GM19328 (cell line): Measurements from ENCODE around the gene CPT1B.

Source experiments
- ATAC-seq: cut with Tn5 transposase; IDR thresholded peaks from one replicate; pipeline ENCODE4 v1.9.1; 2021; ENCODE audit warnings: mild to moderate bottlenecking, moderate library complexity; ENCODE audit not compliant: unreplicated experiment

Gene CPT1B

GRCh38 chr22:50571264-50572175, 6.7 kb downstream of the CPT1B start:
- ATAC-seq = no peak

DNA sequence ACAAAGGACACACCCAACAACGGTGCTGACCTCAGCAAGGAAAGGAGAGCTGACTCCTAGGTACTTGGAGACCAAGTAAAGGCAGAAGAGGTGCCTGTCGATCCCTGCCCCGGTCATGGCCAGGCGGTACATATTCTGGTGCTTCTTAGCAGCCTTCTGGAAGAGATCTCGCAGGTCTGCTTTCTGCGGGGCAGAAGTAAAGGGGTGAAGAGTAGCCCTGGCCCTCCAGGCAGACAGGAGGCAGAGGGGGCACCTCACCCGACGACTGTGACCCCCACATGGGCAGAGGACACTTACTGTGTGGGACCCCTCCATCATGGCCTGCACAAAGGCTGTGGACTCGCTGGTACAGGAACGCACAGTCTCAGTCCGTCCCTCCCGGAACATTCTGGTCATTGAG, 7.4 kb downstream of the CPT1B start:
- no peak for ATAC-seq

- no peak for ATAC-seq
Observed at GRCh38 chr22:50569896-50570535, 8.2 kb downstream of the CPT1B start.

- no peak for ATAC-seq
Observed at GRCh38 chr22:50569041-50569459, 9.2 kb downstream of the CPT1B start.

- no peak for ATAC-seq
Observed at GRCh38 chr22:50568626-50569025, 9.6 kb downstream of the CPT1B start.

DNA sequence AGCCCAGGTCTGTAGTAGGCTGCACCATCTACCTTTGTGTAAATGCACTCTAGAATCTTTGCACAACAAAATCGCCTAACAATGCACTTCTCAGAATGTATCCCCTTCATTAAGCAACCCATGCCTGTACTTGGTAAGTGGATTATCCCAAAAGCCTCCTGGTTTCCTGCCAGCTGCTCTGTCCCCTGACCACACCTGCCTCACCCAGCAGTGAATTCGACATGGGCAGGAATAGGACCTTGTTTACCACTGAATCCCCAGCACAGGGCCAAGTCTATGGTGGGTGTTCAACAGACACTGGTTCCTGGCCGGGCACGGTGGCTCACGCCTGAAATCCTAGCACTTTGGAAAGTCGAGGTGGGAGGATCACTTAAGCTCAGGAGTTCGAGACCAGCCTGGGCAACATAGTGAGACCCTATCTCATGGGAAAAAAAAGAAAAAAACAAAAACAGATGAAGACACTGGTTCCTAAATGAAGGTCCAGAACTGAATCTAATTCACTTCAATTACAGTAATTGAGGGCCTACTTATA, 10.4 kb downstream of the CPT1B start:
- ATAC-seq = no peak

- no peak for ATAC-seq
Observed at GRCh38 chr22:50564289-50564688, 13.9 kb downstream of the CPT1B start.

GRCh38 chr22:50563413-50564160, 14.6 kb downstream of the CPT1B start:
- ATAC-seq = no peak

GRCh38 chr22:50562523-50563412, 15.5 kb downstream of the CPT1B start, which contains the start of gene SYCE3:
TSS of gene SYCE3 (minus strand) at chr22:50562919. CDS start at chr22:50556405, 6,514 bp downstream.
- peak; percentile 88 for ATAC-seq

DNA sequence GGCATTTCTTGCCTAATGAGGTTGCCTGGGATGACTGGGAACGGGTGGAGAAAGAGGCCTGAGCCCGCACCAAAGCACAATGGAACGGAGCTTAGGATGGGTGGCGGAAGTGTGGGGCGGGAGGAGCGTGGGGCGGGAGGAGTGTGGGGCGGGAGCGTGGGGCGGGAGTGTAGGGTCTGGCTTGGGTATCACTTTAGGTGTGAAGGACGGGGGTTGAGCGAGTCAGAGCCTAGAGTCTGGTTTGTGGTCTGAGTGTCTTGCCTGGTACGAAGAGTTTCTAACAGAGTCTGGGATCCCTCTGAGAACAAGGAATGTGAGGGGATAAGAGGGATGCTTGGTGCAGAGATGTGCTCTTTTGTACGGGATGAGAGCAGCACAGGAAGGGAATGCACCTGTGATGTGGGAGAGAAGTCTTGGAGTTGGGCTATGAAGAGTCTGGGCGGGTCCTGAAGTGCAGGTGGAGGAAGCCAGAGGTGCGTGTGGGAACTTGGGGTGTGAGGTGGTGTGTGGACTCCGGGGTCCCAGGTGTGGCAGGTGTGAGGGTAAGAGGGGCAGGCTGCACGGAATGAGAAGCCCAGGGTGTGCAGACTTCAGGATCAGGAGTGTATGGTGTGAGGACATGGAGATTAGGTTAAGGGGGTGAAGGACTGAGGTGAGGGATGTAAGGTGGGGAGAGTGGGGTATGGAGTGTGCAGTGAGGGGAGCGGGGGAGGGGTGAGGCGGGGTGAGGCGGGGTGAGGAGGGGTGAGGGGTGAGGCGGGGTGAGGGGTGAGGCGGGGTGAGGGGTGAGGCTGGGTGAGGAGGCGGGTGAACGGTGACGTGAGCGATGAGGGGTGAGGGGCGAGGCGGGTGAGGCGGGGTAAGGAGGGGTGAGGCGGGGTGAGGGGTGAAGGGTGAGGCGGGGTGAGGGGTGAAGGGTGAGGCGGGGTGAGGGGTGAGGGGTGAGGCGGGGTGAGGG, 16.5 kb downstream of the CPT1B start:
- no peak for ATAC-seq

DNA sequence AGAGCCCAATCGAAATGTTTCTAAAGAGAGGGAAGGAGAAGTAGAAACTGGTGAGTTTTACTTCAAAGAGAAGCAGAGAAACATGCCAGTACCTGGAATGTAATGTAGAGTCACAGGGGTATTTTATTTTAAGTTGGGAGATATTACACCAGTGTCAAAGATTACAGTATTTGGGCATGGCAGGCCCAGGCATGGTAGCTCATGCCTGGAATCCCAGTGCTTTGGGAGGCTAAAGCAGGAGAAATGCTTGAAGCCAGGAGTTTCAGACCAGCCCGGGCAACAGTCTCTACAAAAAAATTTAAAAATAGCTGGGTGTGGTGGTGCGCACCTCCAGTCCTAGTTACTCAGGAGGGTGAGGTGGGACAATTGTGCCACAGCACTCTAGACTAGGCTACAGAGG, 18.2 kb downstream of the CPT1B start:
- no peak for ATAC-seq

DNA sequence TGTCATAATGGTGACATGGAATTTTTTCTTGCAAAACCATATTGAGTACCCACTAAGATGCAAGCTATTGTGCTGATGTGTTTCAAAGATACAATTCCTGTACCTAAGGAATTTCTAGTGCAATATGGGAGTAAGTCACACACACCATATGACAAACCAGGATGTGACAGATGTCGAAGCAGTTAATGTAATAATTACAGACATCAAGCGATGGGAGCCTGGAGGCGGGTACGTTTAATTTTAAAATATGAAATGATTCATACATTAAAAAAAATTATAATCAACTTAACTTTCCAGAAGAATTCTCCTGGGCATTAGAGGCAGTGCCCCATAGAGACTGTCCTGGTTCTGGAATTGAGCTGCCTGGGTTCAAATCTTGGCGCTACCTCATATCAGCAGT, 21.5 kb downstream of the CPT1B start:
- no peak for ATAC-seq

- no peak for ATAC-seq
Observed at GRCh38 chr22:50553310-50553709, 24.9 kb downstream of the CPT1B start.

GRCh38 chr22:50551160-50551752, 27.0 kb downstream of the CPT1B start:
- ATAC-seq = no peak

DNA sequence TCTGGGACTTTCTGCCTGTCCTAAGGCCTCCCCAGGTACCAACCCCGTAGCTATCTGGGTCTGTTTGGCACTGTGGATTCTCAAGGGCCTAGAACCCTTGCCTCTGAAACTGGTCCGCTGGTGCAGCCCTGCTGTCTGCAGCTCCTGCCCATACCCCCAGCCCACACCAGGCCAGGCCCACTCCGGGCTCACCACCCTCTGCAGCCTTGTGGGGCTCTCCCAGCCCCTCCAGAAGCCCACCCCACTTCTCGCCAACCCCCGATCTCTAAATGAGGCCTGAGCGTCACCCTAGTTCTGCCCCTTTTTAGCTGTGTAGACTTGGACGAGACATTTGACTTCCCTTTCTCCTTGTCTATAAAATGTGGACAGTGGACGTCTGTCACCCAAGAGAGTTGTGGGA, 27.8 kb downstream of the CPT1B start:
- ATAC-seq = no peak

- no peak for ATAC-seq
Observed at GRCh38 chr22:50548921-50549790, 29.1 kb downstream of the CPT1B start.

DNA sequence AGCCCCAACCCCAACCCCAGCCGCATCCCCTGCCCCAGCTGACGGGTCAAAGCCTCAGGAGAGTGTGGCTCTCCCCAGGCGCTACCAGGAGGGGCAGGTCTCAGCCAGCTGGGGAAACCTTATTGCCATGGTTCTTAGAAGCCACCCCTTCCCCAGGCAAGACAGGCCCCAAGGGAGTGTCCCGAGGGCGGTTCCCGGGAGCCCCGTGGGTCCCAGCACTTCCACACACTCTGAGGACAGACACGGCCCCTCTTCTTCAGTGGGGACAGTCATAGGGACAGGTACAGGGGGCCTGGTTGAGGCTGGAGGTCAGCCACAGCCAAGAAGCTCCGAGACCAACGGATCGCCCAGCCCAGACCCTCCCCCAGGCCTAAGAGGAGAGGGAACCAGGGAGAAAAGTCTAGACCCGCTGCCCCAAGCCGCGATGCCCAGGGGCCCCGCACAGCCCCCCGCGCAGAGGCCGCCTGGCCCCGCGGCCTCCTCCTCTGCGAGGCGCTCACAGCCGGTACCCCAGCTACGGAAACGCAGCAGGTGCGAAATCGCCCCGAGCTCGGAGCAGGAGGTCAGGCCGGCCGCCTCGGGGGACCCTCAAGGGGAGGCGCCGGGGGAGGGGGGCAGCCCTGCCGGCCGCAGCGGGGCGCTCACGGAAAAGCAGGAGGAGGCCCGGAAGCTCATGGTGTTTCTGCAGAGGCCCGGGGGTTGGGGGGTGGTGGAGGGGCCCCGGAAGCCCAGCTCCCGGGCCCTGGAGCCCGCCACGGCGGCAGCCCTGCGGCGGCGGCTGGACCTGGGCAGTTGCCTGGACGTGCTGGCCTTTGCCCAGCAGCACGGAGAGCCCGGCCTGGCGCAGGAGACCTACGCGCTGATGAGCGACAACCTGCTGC, 29.9 kb downstream of the CPT1B start:
- ATAC-seq = no peak
